SK-N-SH (cell line): ENCODE data around the gene OPTC. TPM values are rescaled to one million over a fixed set of nuclear protein-coding genes. Genes with fewer than 3 reads are reported as not detected.

Source experiments
- CTCF ChIA-PET: fragments of 300-600, 350-600 bp; formaldehyde crosslinking; extraction: SDS; loops from one replicate; lab custom pipeline; 2021; lab: Yijun Ruan, JAX
- POLR2A ChIA-PET: fragments of 350-600 bp; sonication (Branson Sonifier 250); formaldehyde crosslinking; extraction: SDS; loops from one replicate; lab custom pipeline; 2020; ENCODE audit warnings: antibody characterized with exemption, inconsistent platforms; lab: Yijun Ruan, JAX
- DNase-seq: peaks from one replicate; pipeline ENCODE4 v3.0.0; 2012
- H2AFZ ChIP-seq: fragments of 200-600 bp; sonication (generic); 2 replicates; pipeline ENCODE4 v1.8.1; 2016; ENCODE audit warnings: antibody characterized with exemption, mild to moderate bottlenecking, low read depth
- H3F3A ChIP-seq: fragments of 200-600 bp; sonication (generic); replicated peaks from 2 replicates; pipeline ENCODE3; 2016; ENCODE audit warnings: antibody characterized with exemption, mild to moderate bottlenecking; ENCODE audit not compliant: insufficient read depth
- H3K27ac ChIP-seq, 2 experiments: fragments of 200-500 bp in 1 of 2; fragments of 200-600 bp in 1 of 2; sonication (Bioruptor generic) in 1 of 2; sonication (generic), shearing (Covaris generic) in 1 of 2; 2 replicates each; pipeline versions ENCODE4 v1.5.1 to v1.6.1; 2014 to 2016; ENCODE audit warnings: low read depth in 2 of 2, inconsistent platforms in 1 of 2, low read length in 1 of 2, mild to moderate bottlenecking in 1 of 2, mixed read lengths in 1 of 2
- H3K27me3 ChIP-seq: fragments of 200-600 bp; sonication (generic), shearing (Covaris generic); 2 replicates; pipeline ENCODE4 v1.6.1; 2016; ENCODE audit warnings: mixed run types; ENCODE audit not compliant: insufficient read depth
- H3K36me3 ChIP-seq, 2 experiments: fragments of 200-500 bp in 1 of 2; fragments of 200-600 bp in 1 of 2; sonication (Bioruptor generic) in 1 of 2; sonication (generic) in 1 of 2; replicated peaks in 1 of 2; 2 replicates each; pipeline versions ENCODE3 to v1.5.1; 2014 to 2016; ENCODE audit warnings: low read length in 1 of 2, mild to moderate bottlenecking in 1 of 2; ENCODE audit not compliant: insufficient read depth in 2 of 2, control insufficient read depth in 1 of 2
- H3K4me1 ChIP-seq, 2 experiments: fragments of 200-500 bp in 1 of 2; fragments of 200-600 bp in 1 of 2; sonication (Bioruptor generic) in 1 of 2; sonication (generic), shearing (Covaris generic) in 1 of 2; 2 replicates each; pipeline versions ENCODE4 v1.5.1 to v1.6.1; 2014 to 2016; ENCODE audit warnings: low read depth in 1 of 2, low read length in 1 of 2, mixed run types in 1 of 2; ENCODE audit not compliant: insufficient read depth in 2 of 2, control insufficient read depth in 1 of 2
- H3K4me2 ChIP-seq: fragments of 200-600 bp; sonication (generic), shearing (Covaris generic); 2 replicates; pipeline ENCODE4 v1.6.1; 2017; ENCODE audit warnings: mixed run types
- H3K4me3 ChIP-seq, 2 experiments: fragments of 200-500 bp in 1 of 2; fragments of 200-600 bp in 1 of 2; sonication (Bioruptor generic) in 1 of 2; sonication (generic), shearing (Covaris generic) in 1 of 2; 2 replicates each; pipeline versions ENCODE4 v1.5.1 to v1.8.1; 2014 to 2016; ENCODE audit warnings: low read depth in 2 of 2, inconsistent platforms in 1 of 2, low read length in 1 of 2, mild to moderate bottlenecking in 1 of 2, mixed read lengths in 1 of 2, moderate library complexity in 1 of 2
- H3K79me2 ChIP-seq: fragments of 200-600 bp; sonication (generic); 2 replicates; pipeline ENCODE4 v1.8.1; 2017; ENCODE audit warnings: mild to moderate bottlenecking; ENCODE audit not compliant: insufficient read depth
- H3K9ac ChIP-seq: fragments of 200-600 bp; sonication (generic); 2 replicates; pipeline ENCODE4 v1.6.1; 2017; ENCODE audit warnings: mixed run types
- H3K9me2 ChIP-seq: fragments of 200-600 bp; sonication (generic); 2 replicates; pipeline ENCODE4 v1.6.1; 2017; ENCODE audit warnings: mixed run types
- H3K9me3 ChIP-seq: fragments of 200-600 bp; sonication (generic); 2 replicates; pipeline ENCODE4 v1.6.1; 2017; ENCODE audit warnings: mixed run types, mild to moderate bottlenecking, moderate library complexity
- H4K20me1 ChIP-seq: fragments of 200-600 bp; sonication (generic); 2 replicates; pipeline ENCODE4 v1.6.1; 2017; ENCODE audit warnings: mild to moderate bottlenecking, mixed run types; ENCODE audit not compliant: insufficient read depth
- CHD2 ChIP-seq: fragments of 150-350 bp; IDR thresholded peaks from 2 replicates; pipeline ENCODE4 v1.6.1; 2018; ENCODE audit warnings: low read length; ENCODE audit not compliant: partially characterized antibody
- CTCF ChIP-seq: fragments of 200-600 bp; sonication (generic); IDR thresholded peaks from 2 replicates; pipeline ENCODE4 v1.6.1; 2017; ENCODE audit warnings: antibody characterized with exemption, mild to moderate bottlenecking, moderate library complexity
- FOXJ3 ChIP-seq: sonication (generic); formaldehyde crosslinking; IDR thresholded peaks from 2 replicates; pipeline ENCODE4 v1.5.1; 2020; ENCODE audit warnings: mild to moderate bottlenecking, missing genetic modification reagents
- JUND ChIP-seq: IDR thresholded peaks from 2 replicates; pipeline ENCODE4 v1.4.0; 2012
- MXI1 ChIP-seq: IDR thresholded peaks from 2 replicates; pipeline ENCODE4 v1.6.1; 2012; ENCODE audit warnings: mild to moderate bottlenecking, low read depth, low read length, improper control_type of control experiment
- NFIC ChIP-seq: IDR thresholded peaks from 2 replicates; pipeline ENCODE4 v1.4.0; 2012; ENCODE audit warnings: borderline replicate concordance
- RCOR1 ChIP-seq: fragments of 150-350 bp; IDR thresholded peaks from 2 replicates; pipeline ENCODE4 v1.6.1; 2017; ENCODE audit warnings: antibody characterized with exemption, low read length
- SMC3 ChIP-seq: IDR thresholded peaks from 2 replicates; pipeline ENCODE4 v1.6.1; 2012; ENCODE audit warnings: low read depth, low read length, improper control_type of control experiment
- TCF12 ChIP-seq: IDR thresholded peaks from 2 replicates; pipeline ENCODE4 v1.4.0; 2012
- TEAD4 ChIP-seq: IDR thresholded peaks from 2 replicates; pipeline ENCODE4 v1.4.0; 2012; ENCODE audit warnings: mild to moderate bottlenecking, borderline replicate concordance; ENCODE audit not compliant: insufficient read depth
- WGBS: methylation state at CpG from one replicate; pipeline ENCODE4 v1.1.6; 2017; ENCODE audit warnings: low lambda C conversion rate; 5-methylcytosine and 5-hydroxymethylcytosine counted together
- polyA plus RNA-seq, 3 experiments: library from polyadenylated mRNA; depleted of rRNA; stranded (reverse); fragments of >200 nt; gene quantifications; 2 replicates each; pipeline ENCODE4 v1.2.3, GENCODE V29; 2012
- TF ChIP-seq, protein P1 (sequence below): IDR thresholded peaks from 2 replicates; pipeline ENCODE4 v1.6.1; 2012; ENCODE audit warnings: mild to moderate bottlenecking, low read depth, low read length, moderate library complexity

The OPTC gene
- polyA plus RNA-seq (2012; rRNA removed): not detected in 2 replicates
- not detected in 2 replicates for polyA plus RNA-seq (2012; cell fraction: cytosol; rRNA removed)
- not detected in 2 replicates for polyA plus RNA-seq (2012; cell fraction: nucleus; rRNA removed)

GRCh38 chr1:203493901-203494300 lies at the start of gene OPTC:
Gene OPTC (plus strand): TSS chr1:203494153. CDS start chr1:203496006, 1,853 bp downstream.
- Histone ChIP-seq H3K36me3 (no peaks in the 10 kb centered on the region), H3K79me2 (no peaks in the 10 kb centered on the region), H3K4me1 (peaks cover 0 to 16% of the 10 kb centered on the region in 2 experiments; a peak in 1 of 4 replicates), H3K9ac (no peak within 1 kb of the TSS), H4K20me1 (no peaks in the 10 kb centered on the region), H3K27ac (no peak within 1 kb of the TSS), H3F3A (no peaks in the 10 kb centered on the region), H2AFZ (no peak within 1 kb of the TSS), H3K9me3 (no peaks in the 10 kb centered on the region), H3K9me2 (no peaks in the 10 kb centered on the region), H3K4me3 (no peak within 1 kb of the TSS), H3K4me2 (no peak within 1 kb of the TSS), H3K27me3 (no peaks in the 10 kb centered on the region)
- WGBS: 99% methylated on average over 4 of the region's 5 CpGs
- ChIA-PET CTCF (interaction anchor here (0.5 to 5.2 kb wide), 9 partner anchors 12 to 301 kb away, joined by 3 to 54 read pairs (median 6); partner anchors contain the start of gene ATP2B4), POLR2A (interaction anchor here (0.7 kb wide), 1 partner anchor 621 kb away, joined by 3 read pairs; no protein-coding TSS in a partner anchor)
- DNase-seq: no peak
- TF ChIP-seq TCF12 (no peak), MXI1 (no peak), TEAD4 (no peak), JUND (no peak), FOXJ3 (CRISPR knock-in tag) (no peak), SMC3 (no peak)

DNA sequence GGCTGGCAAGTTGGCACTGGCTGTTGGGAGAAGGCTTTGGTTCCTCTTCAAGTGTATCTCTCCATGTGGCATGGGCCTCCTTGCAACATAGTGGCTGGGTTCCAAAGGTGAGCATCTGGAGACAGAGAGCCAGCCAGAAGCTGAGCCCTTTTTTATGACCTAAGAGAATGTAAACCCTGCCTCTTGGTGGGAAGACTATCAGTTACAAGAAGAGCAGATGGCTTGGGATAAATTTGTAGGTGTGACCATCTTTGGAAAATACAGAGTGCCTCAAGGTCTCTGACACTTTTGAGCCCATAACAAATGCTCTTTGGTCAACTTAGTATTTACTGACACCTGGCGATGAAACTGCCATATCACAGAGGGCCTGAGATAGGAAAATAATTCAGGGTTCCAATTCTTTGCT lies 49.8 kb upstream of the OPTC start:
- Histone ChIP-seq H3F3A (no peaks in the 10 kb centered on the region), H3K9me2 (no peaks in the 10 kb centered on the region), H3K9ac (no peak overlapping the region), H2AFZ (no peak overlapping the region), H4K20me1 (no peaks in the 10 kb centered on the region), H3K36me3 (no peaks in the 10 kb centered on the region), H3K27ac (no peak overlapping the region), H3K4me1 (peaks cover 6% of the 10 kb centered on the region in 2 experiments; a peak in 2 of 4 replicates), H3K4me2 (no peak overlapping the region), H3K9me3 (no peaks in the 10 kb centered on the region), H3K4me3 (no peak overlapping the region), H3K79me2 (no peaks in the 10 kb centered on the region), H3K27me3 (peaks cover 8% of the 10 kb centered on the region; the same call in 1 of the 2 replicates)
- ChIA-PET POLR2A (no interaction called here), CTCF (interaction anchor here (1.0 to 7.4 kb wide), 4 partner anchors 43 to 177 kb away, joined by 3 to 171 read pairs (median 8); no protein-coding TSS in a partner anchor)
- WGBS: 45% methylated on average over 1 of the region's 1 CpG
- no peak for DNase-seq
- TF ChIP-seq, protein P1, sequence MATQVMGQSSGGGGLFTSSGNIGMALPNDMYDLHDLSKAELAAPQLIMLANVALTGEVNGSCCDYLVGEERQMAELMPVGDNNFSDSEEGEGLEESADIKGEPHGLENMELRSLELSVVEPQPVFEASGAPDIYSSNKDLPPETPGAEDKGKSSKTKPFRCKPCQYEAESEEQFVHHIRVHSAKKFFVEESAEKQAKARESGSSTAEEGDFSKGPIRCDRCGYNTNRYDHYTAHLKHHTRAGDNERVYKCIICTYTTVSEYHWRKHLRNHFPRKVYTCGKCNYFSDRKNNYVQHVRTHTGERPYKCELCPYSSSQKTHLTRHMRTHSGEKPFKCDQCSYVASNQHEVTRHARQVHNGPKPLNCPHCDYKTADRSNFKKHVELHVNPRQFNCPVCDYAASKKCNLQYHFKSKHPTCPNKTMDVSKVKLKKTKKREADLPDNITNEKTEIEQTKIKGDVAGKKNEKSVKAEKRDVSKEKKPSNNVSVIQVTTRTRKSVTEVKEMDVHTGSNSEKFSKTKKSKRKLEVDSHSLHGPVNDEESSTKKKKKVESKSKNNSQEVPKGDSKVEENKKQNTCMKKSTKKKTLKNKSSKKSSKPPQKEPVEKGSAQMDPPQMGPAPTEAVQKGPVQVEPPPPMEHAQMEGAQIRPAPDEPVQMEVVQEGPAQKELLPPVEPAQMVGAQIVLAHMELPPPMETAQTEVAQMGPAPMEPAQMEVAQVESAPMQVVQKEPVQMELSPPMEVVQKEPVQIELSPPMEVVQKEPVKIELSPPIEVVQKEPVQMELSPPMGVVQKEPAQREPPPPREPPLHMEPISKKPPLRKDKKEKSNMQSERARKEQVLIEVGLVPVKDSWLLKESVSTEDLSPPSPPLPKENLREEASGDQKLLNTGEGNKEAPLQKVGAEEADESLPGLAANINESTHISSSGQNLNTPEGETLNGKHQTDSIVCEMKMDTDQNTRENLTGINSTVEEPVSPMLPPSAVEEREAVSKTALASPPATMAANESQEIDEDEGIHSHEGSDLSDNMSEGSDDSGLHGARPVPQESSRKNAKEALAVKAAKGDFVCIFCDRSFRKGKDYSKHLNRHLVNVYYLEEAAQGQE: no peak
- no peak for TF ChIP-seq RCOR1
- TF ChIP-seq MXI1: no peak
- TF ChIP-seq NFIC: no peak
- TF ChIP-seq CHD2: no peak
- TF ChIP-seq CTCF: no peak
- no peak for TF ChIP-seq TEAD4
